Kidney (tissue), 14 donors: ENCODE results near the gene RAET1G. TPM values are rescaled to one million over a fixed set of nuclear protein-coding genes. Genes with fewer than 3 reads are reported as not detected.
"Not testable (repeated sequence)": the region's sequence is repeated elsewhere in the genome, so short reads cannot be mapped to it uniquely, and the experiment has no call there.

ENCODE experiments used
- DNase-seq, 5 donors: peaks; one replicate each; pipeline ENCODE4 v3.0.0-alpha.2; 2013 to 2020
- FAIRE-seq: peaks from 2 replicates; lab custom pipeline; 2012; peaks lifted over from hg19 to GRCh38; lab: Jason Lieb, UNC
- H3K27ac ChIP-seq, 2 donors: one replicate each; pipeline ENCODE4 v1.7.0; 2013; ENCODE audit warnings: low read depth in 2 of 2, low read length in 2 of 2, inconsistent platforms in 1 of 2
- H3K27me3 ChIP-seq: one replicate; pipeline ENCODE4 v1.7.1; 2013; ENCODE audit warnings: low read length, inconsistent platforms; ENCODE audit not compliant: control insufficient read depth, insufficient read depth
- H3K36me3 ChIP-seq, 3 donors: one replicate each; pipeline versions ENCODE4 v1.7.0 to v1.7.1; 2013; ENCODE audit warnings: low read length in 3 of 3, control low read depth in 1 of 3, inconsistent platforms in 1 of 3; ENCODE audit not compliant: insufficient read depth in 3 of 3, control insufficient read depth in 2 of 3
- H3K4me1 ChIP-seq, 3 donors: one replicate each; pipeline versions ENCODE4 v1.7.0 to v1.7.1; 2013; ENCODE audit warnings: low read length in 3 of 3, inconsistent platforms in 1 of 3, low read depth in 1 of 3; ENCODE audit not compliant: control insufficient read depth in 2 of 3, insufficient read depth in 2 of 3
- H3K4me3 ChIP-seq, 3 donors: one replicate each; pipeline versions ENCODE4 v1.7.0 to v1.8.1; 2013; ENCODE audit warnings: low read length in 3 of 3, control low read depth in 1 of 3, inconsistent platforms in 1 of 3
- H3K9ac ChIP-seq, 3 donors: one replicate each; pipeline versions ENCODE4 v1.7.0 to v1.7.1; 2013; ENCODE audit warnings: low read length in 3 of 3, control low read depth in 1 of 3, inconsistent platforms in 1 of 3
- H3K9me3 ChIP-seq, 3 donors: one replicate each; pipeline versions ENCODE4 v1.7.0 to v1.7.1; 2013; ENCODE audit warnings: low read length in 3 of 3, control low read depth in 1 of 3, inconsistent platforms in 1 of 3; ENCODE audit not compliant: control insufficient read depth in 2 of 3, insufficient read depth in 1 of 3
- intact Hi-C: fragments of 100-400 bp; cut with DNase I; formaldehyde crosslinking; loops from one replicate; pipeline ENCODE4 v1.11.1; 2022
- polyA plus RNA-seq: library from polyadenylated mRNA; stranded (reverse); fragments of 350-450 nt; fragmentation: Illumina TruSeq; extraction: RNeasy Lipid Tissue Mini Kit (QIAGEN cat#74804); gene quantifications from one replicate; pipeline ENCODE4 v1.2.3, GENCODE V29; 2014; ENCODE audit warnings: low read depth, low replicate concordance; ENCODE audit not compliant: insufficient read depth
- total RNA-seq: library from RNA; stranded (reverse); fragmentation: NEBNext Ultra II Directional; extraction: Animal tissue kit (Norgen Biotek cat#: 25700); gene quantifications from one replicate; pipeline ENCODE4 v1.2.1, GENCODE V29; 2021
- TF ChIP-seq, protein P1 (sequence below): IDR thresholded peaks from 3 replicates; pipeline ENCODE4 v1.5.1; 2012; ENCODE audit warnings: mild to moderate bottlenecking, moderate library complexity, borderline replicate concordance; ENCODE audit not compliant: insufficient read depth; ENCODE audit errors: extremely low read depth
- donor health status: control.
- donor health status: control.
- donor health status: control.
- donor health status: control.
- donor health status: control.
- donor health status: DM: yes; HTN: yes; CAD: no.
- donor health status: Normal renal cell carcinoma (clear cell type).

Gene RAET1G
- total and polyA plus RNA-seq, 2 donors from 2014 or later = 0.41 to 1.3 TPM

DNA sequence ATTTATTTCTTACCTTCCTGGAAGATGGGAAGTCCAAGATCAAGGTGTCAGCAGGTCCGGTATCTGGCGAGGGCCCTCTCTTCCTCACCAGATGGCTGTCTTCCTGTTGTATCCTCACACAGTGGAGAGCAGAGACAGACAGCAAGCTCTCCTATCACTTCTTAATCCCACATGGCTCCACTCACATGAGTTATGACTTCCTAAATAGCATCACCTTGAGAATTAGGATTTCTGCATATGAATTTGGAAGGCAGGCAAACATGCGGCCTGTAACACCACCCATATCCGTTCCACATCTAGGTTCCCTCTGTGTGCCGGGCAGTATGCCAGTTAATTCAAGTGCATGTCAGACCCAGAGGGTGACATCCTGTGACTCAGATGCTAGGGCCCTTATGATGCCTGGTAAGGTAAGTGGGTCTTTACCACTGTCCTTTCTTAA is 27.1 kb downstream of the RAET1G start:
- no peaks in the 10 kb centered on the region for H3K27me3 ChIP-seq
- no peak for FAIRE-seq
- intact Hi-C loops = no loop called here

DNA sequence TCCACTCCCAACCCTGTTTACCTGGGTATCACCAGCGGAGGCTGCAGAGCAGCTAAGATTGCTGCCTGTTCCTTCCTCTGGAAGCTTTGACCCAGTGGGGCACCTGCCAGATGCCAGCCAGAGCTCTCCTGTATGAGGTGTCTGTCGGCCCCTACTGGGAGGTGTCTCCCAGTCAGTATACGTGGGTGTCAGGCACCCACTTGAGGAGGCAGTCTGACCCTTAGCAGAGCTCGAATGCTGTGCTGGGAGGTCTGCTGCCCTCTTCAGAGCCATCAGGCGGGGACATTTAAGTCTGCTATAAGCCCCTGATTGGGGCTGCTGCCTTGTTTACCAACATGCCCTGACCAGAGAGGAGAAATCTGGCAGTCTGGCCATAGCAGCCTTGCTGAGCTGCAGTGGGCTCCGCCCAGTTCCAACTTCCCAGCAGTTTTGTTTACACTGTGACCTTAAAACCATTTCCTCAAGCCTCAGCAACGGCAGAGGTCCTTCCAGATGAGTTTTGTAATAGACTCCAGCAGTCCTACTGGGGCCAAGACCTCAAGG is 27.8 kb downstream of the RAET1G start:
- Histone ChIP-seq H3K4me1 (peaks cover 0 to 12% (median 0%) of the 10 kb centered on the region in 3 donors), H3K9ac (no peak overlapping the region), H3K4me3 (no peak overlapping the region), H3K27ac (peak overlapping the region; percentile 36 to 75), H3K36me3 (no peaks in the 10 kb centered on the region), H3K27me3 (no peaks in the 10 kb centered on the region), H3K9me3 (no peaks in the 10 kb centered on the region)
- TF ChIP-seq, protein P1, sequence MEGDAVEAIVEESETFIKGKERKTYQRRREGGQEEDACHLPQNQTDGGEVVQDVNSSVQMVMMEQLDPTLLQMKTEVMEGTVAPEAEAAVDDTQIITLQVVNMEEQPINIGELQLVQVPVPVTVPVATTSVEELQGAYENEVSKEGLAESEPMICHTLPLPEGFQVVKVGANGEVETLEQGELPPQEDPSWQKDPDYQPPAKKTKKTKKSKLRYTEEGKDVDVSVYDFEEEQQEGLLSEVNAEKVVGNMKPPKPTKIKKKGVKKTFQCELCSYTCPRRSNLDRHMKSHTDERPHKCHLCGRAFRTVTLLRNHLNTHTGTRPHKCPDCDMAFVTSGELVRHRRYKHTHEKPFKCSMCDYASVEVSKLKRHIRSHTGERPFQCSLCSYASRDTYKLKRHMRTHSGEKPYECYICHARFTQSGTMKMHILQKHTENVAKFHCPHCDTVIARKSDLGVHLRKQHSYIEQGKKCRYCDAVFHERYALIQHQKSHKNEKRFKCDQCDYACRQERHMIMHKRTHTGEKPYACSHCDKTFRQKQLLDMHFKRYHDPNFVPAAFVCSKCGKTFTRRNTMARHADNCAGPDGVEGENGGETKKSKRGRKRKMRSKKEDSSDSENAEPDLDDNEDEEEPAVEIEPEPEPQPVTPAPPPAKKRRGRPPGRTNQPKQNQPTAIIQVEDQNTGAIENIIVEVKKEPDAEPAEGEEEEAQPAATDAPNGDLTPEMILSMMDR = no peak
- intact Hi-C loops = no loop called here
- FAIRE-seq (no peak), DNase-seq (peak in 2 of 5 donors; percentile 34 to 86)

More for the DNA sequence above, 27.1 kb downstream of the RAET1G start:
- DNase-seq = peak in 2 of 5 donors; percentile 54 to 62
- Histone ChIP-seq H3K4me3 (no peak overlapping the region), H3K36me3 (no peaks in the 10 kb centered on the region), H3K27ac (peak overlapping the region; percentile 26 to 75), H3K9ac (no peak overlapping the region), H3K9me3 (no peaks in the 10 kb centered on the region), H3K4me1 (peaks cover 0 to 12% (median 0%) of the 10 kb centered on the region in 3 donors)
- TF ChIP-seq, protein P1 = no peak

DNA sequence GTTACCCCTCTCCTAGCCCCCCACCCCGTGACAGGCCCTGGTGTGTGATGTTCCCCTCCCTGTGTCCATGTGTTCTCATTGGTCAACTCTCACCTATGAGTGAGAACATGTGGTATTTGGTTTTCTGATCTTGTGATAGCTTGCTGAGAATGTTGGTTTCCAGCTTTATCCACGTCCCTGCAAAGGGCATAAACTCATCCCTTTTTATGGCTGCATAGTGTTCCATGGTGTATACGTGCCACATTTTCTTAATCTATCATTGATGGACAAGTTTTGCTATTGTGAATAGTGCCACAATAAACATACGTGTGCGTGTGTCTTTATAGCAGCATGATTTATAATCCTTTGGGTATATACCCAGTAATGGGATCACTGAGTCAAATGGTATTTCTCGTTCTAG is 31.1 kb downstream of the RAET1G start:
- H3K9ac ChIP-seq, H3K27ac ChIP-seq, DNase-seq, H3K27me3 ChIP-seq, H3K36me3 ChIP-seq, intact Hi-C loops, FAIRE-seq, H3K9me3 ChIP-seq, H3K4me3 ChIP-seq: not testable (repeated sequence)
- H3K4me1 ChIP-seq = peaks cover 0 to 11% (median 0%) of the 10 kb centered on the region in 3 donors

DNA sequence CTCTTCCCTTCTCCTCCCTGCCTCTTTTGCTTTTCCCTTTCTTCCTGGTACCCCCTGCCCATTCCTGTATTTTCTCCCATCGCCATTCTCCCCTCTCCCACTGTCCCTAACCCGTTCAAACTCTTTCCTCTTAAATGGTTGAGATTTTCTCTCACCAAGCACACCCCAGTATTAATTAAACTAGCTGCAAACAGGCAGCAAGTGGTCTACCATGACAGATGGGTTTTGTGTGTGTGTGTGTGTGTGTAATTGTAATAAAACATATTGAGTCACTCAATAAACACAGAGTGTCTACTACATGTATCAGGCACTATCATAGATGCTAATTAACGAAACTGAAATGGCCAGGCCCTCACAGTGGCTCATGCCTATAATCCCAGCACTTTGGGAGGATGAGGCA is 31.7 kb downstream of the RAET1G start:
- Histone ChIP-seq H3K9me3 (no peaks in the 10 kb centered on the region), H3K27ac (no peak overlapping the region), H3K9ac (no peak overlapping the region), H3K4me1 (peaks cover 0 to 9% (median 0%) of the 10 kb centered on the region in 3 donors), H3K4me3 (no peak overlapping the region), H3K27me3 (no peaks in the 10 kb centered on the region), H3K36me3 (no peaks in the 10 kb centered on the region)
- TF ChIP-seq, protein P1 = no peak
- no peak for FAIRE-seq
- intact Hi-C loops = no loop called here
- no peak for DNase-seq
